ENCODE results near the gene HMCES.
"Not testable (repeated sequence)": the region's sequence is repeated elsewhere in the genome, so short reads cannot be mapped to it uniquely, and the experiment has no call there.

The HMCES gene

GRCh38 chr3:129259612-129260477 lies 18.8 kb upstream of the HMCES start:
- DNase-seq, result no peak

- DNase-seq, result no peak
Measured at GRCh38 chr3:129260606-129261005, 18.1 kb upstream of the HMCES start.

- DNase-seq, result no peak
Measured at GRCh38 chr3:129261894-129262293, 16.8 kb upstream of the HMCES start.

- no peak for DNase-seq
Measured at GRCh38 chr3:129263161-129263910, 15.3 kb upstream of the HMCES start.

- not testable (repeated sequence) for DNase-seq
Measured at GRCh38 chr3:129264994-129265393, 13.7 kb upstream of the HMCES start.

- no peak for DNase-seq
Measured at GRCh38 chr3:129266651-129267050, 12.0 kb upstream of the HMCES start.

- no peak for DNase-seq
Measured at GRCh38 chr3:129268396-129268795, 10.3 kb upstream of the HMCES start.

GRCh38 chr3:129271674-129272073 lies 7.0 kb upstream of the HMCES start:
- no peak for DNase-seq

- DNase-seq, result no peak
Measured at GRCh38 chr3:129276385-129276784, 2.3 kb upstream of the HMCES start.

GRCh38 chr3:129277829-129278271 lies 820 bp upstream of the HMCES start:
- no peak for DNase-seq

- peak; percentile 49 for DNase-seq
Measured at GRCh38 chr3:129278966-129279906, 566 bp downstream of the HMCES start.

- DNase-seq, result no peak
Measured at GRCh38 chr3:129280183-129280582, 1.5 kb downstream of the HMCES start.

GRCh38 chr3:129281726-129282125 lies 3.1 kb downstream of the HMCES start:
- DNase-seq, result no peak

- DNase-seq, result no peak
Measured at GRCh38 chr3:129282727-129283327, 4.2 kb downstream of the HMCES start.

GRCh38 chr3:129286081-129286480 lies 7.4 kb downstream of the HMCES start:
- no peak for DNase-seq

- no peak for DNase-seq
Measured at GRCh38 chr3:129288446-129288845, 9.8 kb downstream of the HMCES start.

- DNase-seq, result no peak
Measured at GRCh38 chr3:129289201-129289921, 10.7 kb downstream of the HMCES start.

- no peak for DNase-seq
Measured at GRCh38 chr3:129291236-129291886, 12.7 kb downstream of the HMCES start.

- DNase-seq, result no peak
Measured at GRCh38 chr3:129295286-129295685, 16.6 kb downstream of the HMCES start.

GRCh38 chr3:129304146-129304961 lies 25.7 kb downstream of the HMCES start:
- no peak for DNase-seq

- no peak for DNase-seq
Measured at GRCh38 chr3:129304962-129305222, 26.2 kb downstream of the HMCES start.

Measured in 8988T (cell line).